Spinal cord (tissue), 4 donors: ENCODE results near the gene OSTN. TPM values are rescaled to one million over a fixed set of nuclear protein-coding genes. Genes with fewer than 3 reads are reported as not detected.

ENCODE experiments used
- polyA plus RNA-seq, 2 donors: library from polyadenylated mRNA; unstranded; fragments of 120-200 nt; gene quantifications; one replicate each; pipeline ENCODE4 v1.2.1, GENCODE V29; 2013; ENCODE audit not compliant: insufficient read length in 2 of 2
- total RNA-seq, 2 donors: library from RNA; depleted of rRNA in 1 of 2; stranded (reverse); fragments of 120-200 nt in 1 of 2; fragments of >200 nt in 1 of 2; gene quantifications; one replicate each; pipeline versions ENCODE4 v1.2.3 to v1.2.4, GENCODE V29; 2013 to 2014

Gene OSTN
- total and polyA plus RNA-seq, 4 donors = 0.17 to 0.74 (median 0.53) TPM

Other genes starting within 250 kb of the OSTN start
- 10 to 100 TPM; 60.8 to 70.3 TPM for gene CCDC50, start 130.2 kb downstream of the OSTN start, total RNA-seq
- 10 to 100 TPM; 35.8 to 49.3 TPM for gene CCDC50, start 130.2 kb downstream of the OSTN start, polyA plus RNA-seq
- 10 to 100 TPM in 1 of 2 donors, 1 to 10 TPM in 1; 1.5 to 18.5 TPM for gene UTS2B, start 131.3 kb downstream of the OSTN start, total RNA-seq
- gene UTS2B, start 131.3 kb downstream of the OSTN start, polyA plus RNA-seq = 10 to 100 TPM in 1 of 2 donors, 1 to 10 TPM in 1; 3.0 to 11.6 TPM